Keratinocyte (primary cell): ENCODE measurements around the gene SEMA4D.

Experiments used
- EZH2 ChIP-seq: IDR thresholded peaks from one replicate; pipeline ENCODE4 v1.6.1; 2012; ENCODE audit warnings: inconsistent platforms, mild to moderate bottlenecking, low read length, moderate library complexity
- TF ChIP-seq, protein P1 (sequence below), 3 experiments: IDR thresholded peaks in 1 of 3; conservative IDR thresholded peaks in 1 of 3; optimal IDR thresholded peaks in 1 of 3; 2 replicates in 2 of 3; 3 replicates in 1 of 3; pipeline versions ENCODE3 to v1.5.1; 2011; ENCODE audit warnings: low read length in 3 of 3, mild to moderate bottlenecking in 3 of 3, moderate library complexity in 2 of 3, control low read depth in 1 of 3, inconsistent platforms in 1 of 3; ENCODE audit not compliant: insufficient read depth in 2 of 3; ENCODE audit errors: extremely low read depth in 1 of 3

DNA sequence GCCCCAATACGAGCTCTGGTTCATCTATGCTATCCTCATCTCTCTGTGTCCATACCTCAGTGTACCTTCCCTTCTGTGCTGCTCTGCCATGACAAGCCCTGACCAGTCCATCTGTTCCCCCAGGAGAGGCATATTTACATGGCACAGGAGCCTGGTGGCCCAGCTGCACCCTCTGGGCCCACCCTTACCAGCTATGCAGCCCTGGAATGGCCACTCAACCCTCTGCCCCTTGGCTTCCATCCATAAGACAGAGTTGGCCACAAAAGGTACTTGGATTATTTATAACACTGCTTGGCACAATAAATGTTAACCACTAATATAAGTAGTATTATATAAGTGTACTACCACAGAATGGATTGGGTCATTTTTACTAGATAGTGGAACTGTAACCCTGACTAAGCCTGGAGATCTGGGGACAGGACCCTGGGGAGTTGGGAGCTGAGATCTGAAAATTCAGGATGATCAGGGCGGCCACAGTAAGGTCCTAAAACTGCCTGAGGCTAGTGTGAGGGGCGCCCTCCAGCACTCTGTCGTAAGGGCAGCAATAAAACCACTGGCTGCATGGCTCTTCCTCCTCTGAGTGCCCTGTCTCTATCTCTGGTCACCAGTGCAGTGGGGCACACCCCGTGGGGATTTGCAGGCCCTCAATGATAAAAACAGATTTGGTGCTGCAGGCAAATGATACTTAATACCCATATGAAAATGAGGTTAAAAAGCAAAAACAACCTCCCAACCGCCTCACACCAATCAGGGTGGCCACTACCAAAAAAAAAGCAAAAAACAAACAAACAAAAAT lies 65.8 kb downstream of the SEMA4D start:
- TF ChIP-seq, protein P1, sequence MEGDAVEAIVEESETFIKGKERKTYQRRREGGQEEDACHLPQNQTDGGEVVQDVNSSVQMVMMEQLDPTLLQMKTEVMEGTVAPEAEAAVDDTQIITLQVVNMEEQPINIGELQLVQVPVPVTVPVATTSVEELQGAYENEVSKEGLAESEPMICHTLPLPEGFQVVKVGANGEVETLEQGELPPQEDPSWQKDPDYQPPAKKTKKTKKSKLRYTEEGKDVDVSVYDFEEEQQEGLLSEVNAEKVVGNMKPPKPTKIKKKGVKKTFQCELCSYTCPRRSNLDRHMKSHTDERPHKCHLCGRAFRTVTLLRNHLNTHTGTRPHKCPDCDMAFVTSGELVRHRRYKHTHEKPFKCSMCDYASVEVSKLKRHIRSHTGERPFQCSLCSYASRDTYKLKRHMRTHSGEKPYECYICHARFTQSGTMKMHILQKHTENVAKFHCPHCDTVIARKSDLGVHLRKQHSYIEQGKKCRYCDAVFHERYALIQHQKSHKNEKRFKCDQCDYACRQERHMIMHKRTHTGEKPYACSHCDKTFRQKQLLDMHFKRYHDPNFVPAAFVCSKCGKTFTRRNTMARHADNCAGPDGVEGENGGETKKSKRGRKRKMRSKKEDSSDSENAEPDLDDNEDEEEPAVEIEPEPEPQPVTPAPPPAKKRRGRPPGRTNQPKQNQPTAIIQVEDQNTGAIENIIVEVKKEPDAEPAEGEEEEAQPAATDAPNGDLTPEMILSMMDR (optimal IDR thresholded peaks at IDR 0.05 in 1 of 3, IDR thresholded peaks at IDR 0.05 in 1 of 3, conservative IDR thresholded peaks at IDR 0.05 in 1 of 3; ENCODE audit: extremely low read depth in 1 of 3, insufficient read depth in 2 of 3, low read length in 3 of 3): no peak
- no peak for TF ChIP-seq EZH2
